IMR-90 (cell line): ENCODE data around the gene PAK6.

ENCODE experiments used
- FOS ChIP-seq: fragments of 150-350 bp; IDR thresholded peaks from 2 replicates; pipeline ENCODE4 v1.6.1; 2016; ENCODE audit warnings: low read depth, low read length
- MAZ ChIP-seq: IDR thresholded peaks from 2 replicates; pipeline ENCODE4 v1.6.1; 2012; ENCODE audit warnings: low read depth, mild to moderate bottlenecking, low read length, improper control_type of control experiment, moderate library complexity, borderline replicate concordance
- POLR2A ChIP-seq: IDR thresholded peaks from 2 replicates; pipeline ENCODE4 v1.6.1; 2012; ENCODE audit warnings: mild to moderate bottlenecking, low read depth, low read length
- TF ChIP-seq, protein P1 (sequence below): conservative IDR thresholded peaks from 2 replicates; pipeline ENCODE4 v1.5.1; 2012; ENCODE audit warnings: mild to moderate bottlenecking, low read depth, low read length, improper control_type of control experiment
- TF ChIP-seq, protein P2 (sequence below): fragments of 150-350 bp; IDR thresholded peaks from 2 replicates; pipeline ENCODE4 v1.6.1; 2016; ENCODE audit warnings: low read depth, mild to moderate bottlenecking, low read length, moderate library complexity, borderline replicate concordance
- TF ChIP-seq, protein P3 (sequence below): fragments of 150-350 bp; IDR thresholded peaks from 2 replicates; pipeline ENCODE4 v1.6.1; 2017; ENCODE audit warnings: mild to moderate bottlenecking, antibody characterized with exemption, low read length, low read depth

DNA sequence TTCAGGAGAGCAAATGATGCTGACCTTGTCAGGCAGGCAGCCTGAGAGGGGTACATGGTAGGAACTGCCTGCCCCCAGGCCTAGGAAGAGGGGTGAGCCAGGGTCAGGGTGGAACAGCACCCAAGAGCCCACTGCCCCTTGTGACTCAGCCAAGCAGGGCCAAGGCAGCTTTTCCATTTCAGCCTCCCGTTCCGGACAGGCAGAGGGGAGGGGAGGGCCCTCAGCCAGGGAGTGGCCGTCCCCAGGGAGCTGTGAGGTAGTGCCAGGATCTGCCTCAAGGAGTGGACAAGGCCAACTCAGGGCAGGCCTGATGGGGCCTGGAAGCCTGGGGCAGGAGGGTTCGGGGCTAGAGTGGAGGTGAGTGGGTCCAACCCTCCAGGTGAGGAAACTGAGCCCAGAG lies 49.1 kb downstream of the PAK6 start:
- TF ChIP-seq, protein P1, sequence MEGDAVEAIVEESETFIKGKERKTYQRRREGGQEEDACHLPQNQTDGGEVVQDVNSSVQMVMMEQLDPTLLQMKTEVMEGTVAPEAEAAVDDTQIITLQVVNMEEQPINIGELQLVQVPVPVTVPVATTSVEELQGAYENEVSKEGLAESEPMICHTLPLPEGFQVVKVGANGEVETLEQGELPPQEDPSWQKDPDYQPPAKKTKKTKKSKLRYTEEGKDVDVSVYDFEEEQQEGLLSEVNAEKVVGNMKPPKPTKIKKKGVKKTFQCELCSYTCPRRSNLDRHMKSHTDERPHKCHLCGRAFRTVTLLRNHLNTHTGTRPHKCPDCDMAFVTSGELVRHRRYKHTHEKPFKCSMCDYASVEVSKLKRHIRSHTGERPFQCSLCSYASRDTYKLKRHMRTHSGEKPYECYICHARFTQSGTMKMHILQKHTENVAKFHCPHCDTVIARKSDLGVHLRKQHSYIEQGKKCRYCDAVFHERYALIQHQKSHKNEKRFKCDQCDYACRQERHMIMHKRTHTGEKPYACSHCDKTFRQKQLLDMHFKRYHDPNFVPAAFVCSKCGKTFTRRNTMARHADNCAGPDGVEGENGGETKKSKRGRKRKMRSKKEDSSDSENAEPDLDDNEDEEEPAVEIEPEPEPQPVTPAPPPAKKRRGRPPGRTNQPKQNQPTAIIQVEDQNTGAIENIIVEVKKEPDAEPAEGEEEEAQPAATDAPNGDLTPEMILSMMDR: no peak
- TF ChIP-seq, protein P2, sequence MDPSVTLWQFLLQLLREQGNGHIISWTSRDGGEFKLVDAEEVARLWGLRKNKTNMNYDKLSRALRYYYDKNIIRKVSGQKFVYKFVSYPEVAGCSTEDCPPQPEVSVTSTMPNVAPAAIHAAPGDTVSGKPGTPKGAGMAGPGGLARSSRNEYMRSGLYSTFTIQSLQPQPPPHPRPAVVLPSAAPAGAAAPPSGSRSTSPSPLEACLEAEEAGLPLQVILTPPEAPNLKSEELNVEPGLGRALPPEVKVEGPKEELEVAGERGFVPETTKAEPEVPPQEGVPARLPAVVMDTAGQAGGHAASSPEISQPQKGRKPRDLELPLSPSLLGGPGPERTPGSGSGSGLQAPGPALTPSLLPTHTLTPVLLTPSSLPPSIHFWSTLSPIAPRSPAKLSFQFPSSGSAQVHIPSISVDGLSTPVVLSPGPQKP: no peak
- no peak for TF ChIP-seq POLR2A
- no peak for TF ChIP-seq FOS
- TF ChIP-seq, protein P3, sequence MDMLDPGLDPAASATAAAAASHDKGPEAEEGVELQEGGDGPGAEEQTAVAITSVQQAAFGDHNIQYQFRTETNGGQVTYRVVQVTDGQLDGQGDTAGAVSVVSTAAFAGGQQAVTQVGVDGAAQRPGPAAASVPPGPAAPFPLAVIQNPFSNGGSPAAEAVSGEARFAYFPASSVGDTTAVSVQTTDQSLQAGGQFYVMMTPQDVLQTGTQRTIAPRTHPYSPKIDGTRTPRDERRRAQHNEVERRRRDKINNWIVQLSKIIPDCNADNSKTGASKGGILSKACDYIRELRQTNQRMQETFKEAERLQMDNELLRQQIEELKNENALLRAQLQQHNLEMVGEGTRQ: no peak
- TF ChIP-seq MAZ: no peak
